B cell (primary cell): ENCODE data around the gene FHIP1A. TPM values are rescaled to one million over a fixed set of nuclear protein-coding genes. Genes with fewer than 3 reads are reported as not detected.

Experiments used
- ATAC-seq: fragments of 200-7000 bp; cut with Tn5 transposase; one replicate; pipeline ENCODE4 v1.10.0; 2021; ENCODE audit warnings: low read depth, mild to moderate bottlenecking, moderate number of reproducible peaks, moderate library complexity
- CTCF ChIA-PET: fragments of 350-600 bp; sonication (Branson Sonifier 250); formaldehyde crosslinking; loops from one replicate; lab custom pipeline; 2021; ENCODE audit warnings: antibody characterized with exemption, inconsistent platforms; lab: Charles Lee
- POLR2A ChIA-PET: fragments of 350-600 bp; sonication (Branson Sonifier 250); formaldehyde crosslinking; loops from one replicate; lab custom pipeline; 2021; ENCODE audit warnings: antibody characterized with exemption; lab: Charles Lee
- DNase-seq: peaks from one replicate; pipeline ENCODE4 v3.0.0; 2013
- H2AFZ ChIP-seq: 2 replicates; pipeline ENCODE4 v1.6.1; 2012; ENCODE audit warnings: mild to moderate bottlenecking, low read depth, low read length; ENCODE audit not compliant: insufficient read depth, poor library complexity, severe bottlenecking
- H3K27ac ChIP-seq, 2 donors: 1 replicate in 1 of 2; 2 replicates in 1 of 2; pipeline ENCODE4 v1.5.1; 2012 to 2013; ENCODE audit warnings: low read length in 2 of 2, mild to moderate bottlenecking in 2 of 2, moderate library complexity in 1 of 2
- H3K27me3 ChIP-seq, 4 experiments: fragments of 200-600 bp in 1 of 4; sonication (generic) in 1 of 4; replicated peaks in 1 of 4; 1 replicate in 2 of 4; 2 replicates in 2 of 4; pipeline versions ENCODE4 v1.6.1 to v1.7.0; 2013 to 2016; ENCODE audit warnings: low read length in 3 of 4, mild to moderate bottlenecking in 2 of 4, mixed read lengths in 1 of 4, moderate library complexity in 1 of 4; ENCODE audit not compliant: insufficient read depth in 4 of 4, control insufficient read depth in 3 of 4; ENCODE audit errors: control extremely low read depth in 1 of 4
- H3K36me3 ChIP-seq, 2 experiments: replicated peaks in 1 of 2; 1 replicate in 1 of 2; 2 replicates in 1 of 2; pipeline versions ENCODE4 v1.6.1 to v1.7.1; 2013; ENCODE audit warnings: low read length in 1 of 2; ENCODE audit not compliant: insufficient read depth in 2 of 2, control insufficient read depth in 1 of 2; ENCODE audit errors: control extremely low read depth in 1 of 2, extremely low read depth in 1 of 2
- H3K4me1 ChIP-seq, 2 donors: fragments of 200-600 bp in 1 of 2; sonication (generic) in 1 of 2; 1 replicate in 1 of 2; 2 replicates in 1 of 2; pipeline versions ENCODE4 v1.5.1 to v1.6.1; 2013 to 2017; ENCODE audit warnings: low read length in 2 of 2; ENCODE audit not compliant: control insufficient read depth in 2 of 2, insufficient read depth in 2 of 2
- H3K4me2 ChIP-seq: replicated peaks from 2 replicates; pipeline ENCODE3; 2012; ENCODE audit warnings: mild to moderate bottlenecking, low read depth, low read length; ENCODE audit not compliant: poor library complexity, severe bottlenecking
- H3K4me3 ChIP-seq, 5 experiments: fragments of 200-600 bp in 1 of 5; sonication (generic) in 1 of 5; 1 replicate in 3 of 5; 2 replicates in 2 of 5; pipeline versions ENCODE4 v1.5.1 to v1.7.0; 2011 to 2016; ENCODE audit warnings: low read length in 4 of 5, mild to moderate bottlenecking in 4 of 5, low read depth in 2 of 5, control low read depth in 1 of 5, moderate library complexity in 1 of 5; ENCODE audit not compliant: insufficient read depth in 1 of 5; ENCODE audit errors: control extremely low read depth in 1 of 5, extremely low read depth in 1 of 5
- H3K79me2 ChIP-seq: fragments of 200-600 bp; sonication (generic); one replicate; pipeline ENCODE4 v1.6.0; 2016; ENCODE audit warnings: low read length; ENCODE audit not compliant: control insufficient read depth, insufficient read depth
- H3K9ac ChIP-seq: fragments of 200-600 bp; sonication (generic); 2 replicates; pipeline ENCODE4 v1.6.1; 2017; ENCODE audit warnings: mild to moderate bottlenecking, low read length, moderate library complexity
- H3K9me3 ChIP-seq, 3 donors: one replicate each; pipeline versions ENCODE4 v1.6.1 to v1.7.1; 2013; ENCODE audit warnings: low read length in 2 of 3; ENCODE audit not compliant: control insufficient read depth in 2 of 3, insufficient read depth in 1 of 3; ENCODE audit errors: control extremely low read depth in 1 of 3
- H4K20me1 ChIP-seq: 2 replicates; pipeline ENCODE4 v1.6.0; 2012; ENCODE audit warnings: mild to moderate bottlenecking, low read length; ENCODE audit not compliant: insufficient read depth, control insufficient read depth, poor library complexity, severe bottlenecking
- H3K27ac Mint-ChIP-seq: one replicate; pipeline ENCODE4 v1.8.0; 2021; ENCODE audit warnings: mixed read lengths
- H3K27me3 Mint-ChIP-seq: one replicate; pipeline ENCODE4 v1.8.0; 2021; ENCODE audit warnings: mixed read lengths
- H3K4me1 Mint-ChIP-seq: one replicate; pipeline ENCODE4 v1.8.0; 2021; ENCODE audit warnings: mixed read lengths
- H3K4me3 Mint-ChIP-seq: one replicate; pipeline ENCODE4 v1.8.0; 2021; ENCODE audit warnings: mixed read lengths
- H3K9me3 Mint-ChIP-seq: one replicate; pipeline ENCODE4 v1.8.0; 2022; ENCODE audit warnings: mixed read lengths; ENCODE audit not compliant: insufficient read depth
- EZH2 ChIP-seq: IDR thresholded peaks from 2 replicates; pipeline ENCODE4 v1.6.1; 2012; ENCODE audit warnings: borderline replicate concordance, low read depth, mild to moderate bottlenecking, moderate library complexity, low read length; ENCODE audit not compliant: insufficient read depth, poor library complexity, severe bottlenecking
- WGBS: methylation state at CpG from one replicate; pipeline ENCODE4 v1.1.5; 2013; ENCODE audit warnings: missing lambda C conversion rate; ENCODE audit not compliant: insufficient coverage; 5-methylcytosine and 5-hydroxymethylcytosine counted together
- intact Hi-C: fragments of 100-400 bp; cut with micrococcal nuclease; formaldehyde crosslinking; loops from one replicate; pipeline ENCODE4 v1.10.0; 2022
- polyA plus RNA-seq: library from polyadenylated mRNA; depleted of rRNA; stranded (reverse); fragments of >200 nt; gene quantifications from 2 replicates; pipeline ENCODE4 v1.2.3, GENCODE V29; 2012
- total RNA-seq, 2 donors: library from RNA; stranded (reverse); fragments of 120-200 nt in 1 of 2; gene quantifications; 1 replicate in 1 of 2; 2 replicates in 1 of 2; pipeline versions ENCODE4 v1.2.3 to v1.2.4, GENCODE V29; 2013 to 2022
- TF ChIP-seq, protein P1 (sequence below): fragments of 200-600 bp; IDR thresholded peaks from one replicate; pipeline ENCODE4 v1.8.0; 2022; ENCODE audit warnings: antibody characterized with exemption, mild to moderate bottlenecking

FHIP1A gene
- total and polyA plus RNA-seq, 2 donors (not counting 1 experiment from before 2014, with no cell fraction given) = 0.03 to 0.76 TPM

DNA sequence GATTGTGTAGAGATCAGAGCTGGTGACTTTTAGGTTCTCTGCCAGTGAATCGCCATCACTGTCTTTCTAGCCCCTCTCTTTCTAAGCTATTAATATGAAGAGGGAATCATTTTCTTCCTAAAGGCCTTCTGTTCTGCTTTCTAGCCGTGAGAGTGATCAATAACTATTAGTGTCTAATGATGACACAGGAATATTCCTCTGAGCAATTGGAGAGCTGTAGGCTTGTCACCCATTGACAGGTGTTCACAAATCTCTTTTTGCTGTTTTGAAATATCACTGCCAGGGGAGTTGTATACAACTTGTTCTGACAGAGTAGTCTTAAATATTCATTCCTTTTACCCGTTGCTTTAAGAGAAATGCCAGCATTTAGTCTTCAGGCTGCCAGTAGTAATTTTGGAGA lies 13.9 kb downstream of the FHIP1A start:
- POLR2A ChIA-PET = no interaction called here
- no peaks in the 10 kb centered on the region for H3K79me2 ChIP-seq

DNA sequence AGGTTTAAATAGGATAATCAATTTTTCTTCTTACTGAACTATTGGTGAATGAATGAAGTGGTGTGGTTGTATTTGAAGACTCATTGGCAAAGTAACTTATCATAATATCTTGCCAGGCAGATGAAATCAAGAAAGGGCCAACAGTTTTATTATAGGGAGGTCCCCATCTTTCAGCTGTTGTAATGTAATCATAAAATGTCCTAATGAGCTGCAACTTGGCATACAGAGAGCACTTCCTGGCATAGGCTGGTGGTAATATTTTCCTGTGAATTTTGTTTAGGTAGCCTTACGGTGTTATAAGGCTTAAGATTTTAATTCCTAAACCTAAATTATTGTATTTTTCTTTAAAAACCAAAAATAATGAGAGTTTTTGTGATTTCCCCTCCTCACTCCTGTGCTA lies 17.5 kb downstream of the FHIP1A start:
- no peaks in the 10 kb centered on the region for H3K36me3 ChIP-seq
- H3K79me2 ChIP-seq = no peaks in the 10 kb centered on the region
- no peak for ATAC-seq
- no peak overlapping the region for H3K27ac ChIP-seq
- ChIA-PET CTCF (no interaction called here), POLR2A (no interaction called here)
- peaks cover 0 to 2% (median 0%) of the 10 kb centered on the region in 4 experiments for H3K27me3 ChIP-seq
- WGBS = no CpG with 5 or more reads among the region's 1 CpG
- intact Hi-C loops = no loop called here
- no peaks in the 10 kb centered on the region for H3K9me3 Mint-ChIP-seq
- no peaks in the 10 kb centered on the region for H3K4me1 ChIP-seq
- H2AFZ ChIP-seq = no peak overlapping the region
- H4K20me1 ChIP-seq = no peaks in the 10 kb centered on the region
- no peak for DNase-seq
- no peaks in the 10 kb centered on the region for H3K9me3 ChIP-seq
- no peak overlapping the region for H3K9ac ChIP-seq
- no peak overlapping the region for H3K4me2 ChIP-seq
- peaks cover 20% of the 10 kb centered on the region for H3K27me3 Mint-ChIP-seq
- TF ChIP-seq EZH2 = no peak
- TF ChIP-seq, protein P1, sequence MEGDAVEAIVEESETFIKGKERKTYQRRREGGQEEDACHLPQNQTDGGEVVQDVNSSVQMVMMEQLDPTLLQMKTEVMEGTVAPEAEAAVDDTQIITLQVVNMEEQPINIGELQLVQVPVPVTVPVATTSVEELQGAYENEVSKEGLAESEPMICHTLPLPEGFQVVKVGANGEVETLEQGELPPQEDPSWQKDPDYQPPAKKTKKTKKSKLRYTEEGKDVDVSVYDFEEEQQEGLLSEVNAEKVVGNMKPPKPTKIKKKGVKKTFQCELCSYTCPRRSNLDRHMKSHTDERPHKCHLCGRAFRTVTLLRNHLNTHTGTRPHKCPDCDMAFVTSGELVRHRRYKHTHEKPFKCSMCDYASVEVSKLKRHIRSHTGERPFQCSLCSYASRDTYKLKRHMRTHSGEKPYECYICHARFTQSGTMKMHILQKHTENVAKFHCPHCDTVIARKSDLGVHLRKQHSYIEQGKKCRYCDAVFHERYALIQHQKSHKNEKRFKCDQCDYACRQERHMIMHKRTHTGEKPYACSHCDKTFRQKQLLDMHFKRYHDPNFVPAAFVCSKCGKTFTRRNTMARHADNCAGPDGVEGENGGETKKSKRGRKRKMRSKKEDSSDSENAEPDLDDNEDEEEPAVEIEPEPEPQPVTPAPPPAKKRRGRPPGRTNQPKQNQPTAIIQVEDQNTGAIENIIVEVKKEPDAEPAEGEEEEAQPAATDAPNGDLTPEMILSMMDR = no peak
- no peak overlapping the region for H3K4me3 Mint-ChIP-seq
- no peak overlapping the region for H3K4me3 ChIP-seq
- H3K27ac Mint-ChIP-seq = no peak overlapping the region
- no peaks in the 10 kb centered on the region for H3K4me1 Mint-ChIP-seq

More for the DNA sequence above, 13.9 kb downstream of the FHIP1A start:
- no peaks in the 10 kb centered on the region for H3K27me3 ChIP-seq
- H3K9me3 ChIP-seq = no peaks in the 10 kb centered on the region
- intact Hi-C loops = no loop called here
- H3K4me2 ChIP-seq = no peak overlapping the region
- H3K27ac Mint-ChIP-seq = no peak overlapping the region
- H3K9ac ChIP-seq = no peak overlapping the region
- TF ChIP-seq, protein P1 = no peak
- no peak for TF ChIP-seq EZH2
- no peaks in the 10 kb centered on the region for H4K20me1 ChIP-seq
- H3K27me3 Mint-ChIP-seq = peaks cover 18% of the 10 kb centered on the region
- no peaks in the 10 kb centered on the region for H3K4me1 Mint-ChIP-seq
- H3K36me3 ChIP-seq = no peaks in the 10 kb centered on the region
- ATAC-seq (no peak), DNase-seq (no peak)
- CTCF ChIA-PET = no interaction called here
- no peaks in the 10 kb centered on the region for H3K4me1 ChIP-seq
- no peak overlapping the region for H3K27ac ChIP-seq
- no peaks in the 10 kb centered on the region for H3K9me3 Mint-ChIP-seq
- WGBS = no CpG with 5 or more reads among the region's 3 CpGs
- no peak overlapping the region for H2AFZ ChIP-seq
- H3K4me3 Mint-ChIP-seq = no peak overlapping the region
- no peak overlapping the region for H3K4me3 ChIP-seq
